ENCODE measurements around the gene COL26A1.
"Not testable (repeated sequence)": the region's sequence is repeated elsewhere in the genome, so short reads cannot be mapped to it uniquely, and the experiment has no call there.

Gene COL26A1

GRCh38 chr7:101555269-101555920, 192.7 kb downstream of the COL26A1 start:
- TF ChIP-seq ZNF274 (IDR thresholded peaks at IDR 0.05; ENCODE audit: low read depth, low read length) = no peak
- no peak overlapping the region for H3K4me3 ChIP-seq (ENCODE audit: low read length)

DNA sequence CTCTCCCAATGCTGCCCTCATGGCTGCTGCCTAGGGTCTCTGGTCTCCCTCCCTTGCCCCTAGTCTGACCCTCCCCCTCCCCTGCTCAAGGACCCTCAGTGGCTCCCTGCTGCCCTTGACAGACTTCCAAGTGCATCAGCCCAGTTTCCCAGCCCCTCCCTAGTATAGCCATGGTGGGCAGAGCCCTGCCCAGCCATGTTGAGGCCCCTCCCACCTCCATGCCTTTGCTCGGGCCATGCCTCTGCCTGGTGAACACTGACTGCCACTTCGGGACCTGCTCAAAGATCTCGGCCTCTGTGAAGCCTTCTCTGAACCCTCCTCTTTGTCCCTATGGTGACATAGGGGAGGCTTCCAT, 193.2 kb downstream of the COL26A1 start:
- no peak for TF ChIP-seq ZNF274 (IDR thresholded peaks at IDR 0.05; ENCODE audit: low read depth, low read length)
- H3K4me3 ChIP-seq (ENCODE audit: low read length) = no peak overlapping the region

DNA sequence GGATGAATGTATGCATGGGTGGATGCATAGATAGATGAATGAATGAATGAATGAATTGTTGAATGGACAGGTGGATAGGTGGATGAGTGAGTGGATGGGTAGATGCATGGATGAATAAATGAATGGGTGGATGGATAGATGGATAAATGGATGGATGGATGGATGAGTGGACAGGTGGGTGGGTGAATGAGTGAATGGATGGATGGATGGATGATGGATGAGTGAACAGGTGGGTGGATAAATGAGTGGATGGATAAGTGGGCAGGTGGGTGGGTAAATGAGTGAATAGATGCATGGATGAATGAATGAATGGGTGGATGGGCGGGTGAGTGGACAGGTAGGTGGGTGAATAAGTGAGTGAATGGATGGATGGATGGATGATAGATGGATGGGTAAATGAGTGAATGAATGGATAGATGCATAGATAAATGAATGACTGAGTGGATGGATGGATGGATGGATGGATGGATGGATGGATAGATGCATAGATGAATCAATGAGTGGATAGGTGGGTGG, 193.8 kb downstream of the COL26A1 start:
- H3K4me3 ChIP-seq (ENCODE audit: low read length) = no peak overlapping the region
- TF ChIP-seq ZNF274 (IDR thresholded peaks at IDR 0.05; ENCODE audit: low read depth, low read length) = no peak

GRCh38 chr7:101557421-101557820, 194.7 kb downstream of the COL26A1 start:
- TF ChIP-seq ZNF274 (IDR thresholded peaks at IDR 0.05; ENCODE audit: low read depth, low read length) = no peak
- no peak overlapping the region for H3K4me3 ChIP-seq (ENCODE audit: low read length)

GRCh38 chr7:101557978-101558741, 195.5 kb downstream of the COL26A1 start:
- no peak overlapping the region for H3K4me3 ChIP-seq (ENCODE audit: low read length)
- no peak for TF ChIP-seq ZNF274 (IDR thresholded peaks at IDR 0.05; ENCODE audit: low read depth, low read length)

DNA sequence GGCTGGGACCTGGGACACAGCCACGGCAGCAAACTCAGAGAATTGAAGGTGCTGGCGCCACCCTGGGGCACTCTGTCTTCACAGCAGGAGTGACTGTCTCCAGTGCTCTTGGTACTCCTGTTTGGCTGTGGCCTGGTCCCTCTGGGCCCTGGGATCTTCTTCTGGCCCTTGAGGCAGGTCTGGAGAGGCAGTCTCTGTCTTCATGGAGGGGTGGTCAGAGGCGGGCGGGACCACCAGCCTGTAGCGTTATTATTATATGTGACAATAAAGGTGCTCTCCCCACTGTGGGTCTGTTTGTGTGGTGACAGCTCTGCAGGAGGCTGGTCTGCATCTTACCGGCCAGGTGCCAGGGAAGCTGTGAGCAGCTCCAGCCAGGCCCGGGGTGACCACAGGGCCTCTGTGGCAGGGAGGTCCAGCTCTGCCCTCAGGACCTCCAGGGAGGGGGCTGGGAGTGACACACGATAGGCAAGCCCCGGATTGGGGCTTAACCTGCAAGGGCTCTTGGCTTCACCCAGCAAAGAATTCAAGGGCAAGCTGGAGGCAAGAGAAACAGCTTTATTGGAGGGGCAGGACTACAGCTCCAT, 196.2 kb downstream of the COL26A1 start:
- no peak overlapping the region for H3K4me3 ChIP-seq (ENCODE audit: low read length)
- no peak for TF ChIP-seq ZNF274 (IDR thresholded peaks at IDR 0.05; ENCODE audit: low read depth, low read length)

- TF ChIP-seq ZNF274 (IDR thresholded peaks at IDR 0.05; ENCODE audit: low read depth, low read length) = no peak
Measured at GRCh38 chr7:101559586-101559985, 196.9 kb downstream of the COL26A1 start.

DNA sequence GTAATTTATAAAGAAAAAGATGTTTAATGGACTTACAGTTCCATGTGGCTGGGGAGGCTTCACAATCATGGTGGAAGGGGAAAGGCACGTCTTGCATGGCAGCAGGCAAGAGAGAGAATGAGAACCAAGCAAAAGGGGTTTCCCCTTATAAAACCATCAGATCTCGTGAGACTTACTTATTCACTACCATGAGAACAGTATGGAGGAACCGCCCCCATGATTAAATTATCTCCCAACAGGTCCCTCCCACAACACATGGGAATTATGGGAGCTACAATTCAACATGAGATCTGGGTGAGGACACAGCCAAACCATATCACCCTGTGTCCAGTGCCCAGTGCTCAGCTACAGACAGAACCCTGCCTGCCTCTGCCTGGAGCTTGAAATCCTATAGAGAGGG, 197.3 kb downstream of the COL26A1 start:
- H3K4me3 ChIP-seq (ENCODE audit: low read length) = not testable (repeated sequence)

More at GRCh38 chr7:101559586-101559985, 196.9 kb downstream of the COL26A1 start:
- H3K4me3 ChIP-seq (ENCODE audit: low read length) = no peak overlapping the region

- H3K4me3 ChIP-seq (ENCODE audit: low read length) = no peak overlapping the region
- TF ChIP-seq ZNF274 (IDR thresholded peaks at IDR 0.05; ENCODE audit: low read depth, low read length) = no peak
Measured at GRCh38 chr7:101560856-101561255, 198.2 kb downstream of the COL26A1 start.

- H3K4me3 ChIP-seq (ENCODE audit: low read length) = not testable (repeated sequence)
Measured at GRCh38 chr7:101561293-101561692, 198.6 kb downstream of the COL26A1 start.

DNA sequence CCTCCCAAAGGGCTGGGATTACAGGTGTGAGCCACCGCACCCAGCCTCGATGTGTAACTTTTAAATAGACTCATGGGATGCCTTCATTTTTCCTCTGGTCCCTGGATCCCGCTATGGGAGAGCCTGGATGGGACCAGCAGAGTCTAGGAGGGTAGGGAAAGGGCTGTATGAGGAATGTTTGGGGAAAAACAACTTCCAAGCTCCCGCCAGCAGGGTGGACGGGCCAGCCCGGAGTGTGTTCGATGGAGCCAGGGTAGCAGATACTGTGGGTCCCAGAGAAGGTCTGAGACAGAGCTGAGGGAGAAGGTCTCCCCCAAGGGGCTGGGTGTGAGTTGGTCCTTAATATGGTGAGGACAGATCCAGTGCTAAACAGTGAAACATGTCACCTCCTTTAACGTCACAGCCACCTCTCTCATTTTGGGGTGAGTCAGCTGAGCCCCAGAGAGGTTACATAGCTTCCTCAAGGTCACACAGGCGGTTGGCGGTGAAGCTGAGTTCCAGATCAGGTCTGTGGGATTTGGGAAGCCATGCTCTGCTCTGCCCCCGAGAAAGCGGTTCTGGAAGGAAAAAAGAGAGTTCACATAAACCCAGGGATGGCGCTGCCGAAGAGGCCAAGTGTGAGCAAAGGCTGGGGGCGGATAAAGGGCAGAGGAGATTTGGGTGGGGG, 200.0 kb downstream of the COL26A1 start:
- no peak for TF ChIP-seq ZNF274 (IDR thresholded peaks at IDR 0.05; ENCODE audit: low read depth, low read length)

GRCh38 chr7:101563198-101563901, 200.7 kb downstream of the COL26A1 start:
- no peak overlapping the region for H3K4me3 ChIP-seq (ENCODE audit: low read length)
- TF ChIP-seq ZNF274 (IDR thresholded peaks at IDR 0.05; ENCODE audit: low read depth, low read length) = no peak

More for the DNA sequence above, 200.0 kb downstream of the COL26A1 start:
- H3K4me3 ChIP-seq (ENCODE audit: low read length) = no peak overlapping the region

DNA sequence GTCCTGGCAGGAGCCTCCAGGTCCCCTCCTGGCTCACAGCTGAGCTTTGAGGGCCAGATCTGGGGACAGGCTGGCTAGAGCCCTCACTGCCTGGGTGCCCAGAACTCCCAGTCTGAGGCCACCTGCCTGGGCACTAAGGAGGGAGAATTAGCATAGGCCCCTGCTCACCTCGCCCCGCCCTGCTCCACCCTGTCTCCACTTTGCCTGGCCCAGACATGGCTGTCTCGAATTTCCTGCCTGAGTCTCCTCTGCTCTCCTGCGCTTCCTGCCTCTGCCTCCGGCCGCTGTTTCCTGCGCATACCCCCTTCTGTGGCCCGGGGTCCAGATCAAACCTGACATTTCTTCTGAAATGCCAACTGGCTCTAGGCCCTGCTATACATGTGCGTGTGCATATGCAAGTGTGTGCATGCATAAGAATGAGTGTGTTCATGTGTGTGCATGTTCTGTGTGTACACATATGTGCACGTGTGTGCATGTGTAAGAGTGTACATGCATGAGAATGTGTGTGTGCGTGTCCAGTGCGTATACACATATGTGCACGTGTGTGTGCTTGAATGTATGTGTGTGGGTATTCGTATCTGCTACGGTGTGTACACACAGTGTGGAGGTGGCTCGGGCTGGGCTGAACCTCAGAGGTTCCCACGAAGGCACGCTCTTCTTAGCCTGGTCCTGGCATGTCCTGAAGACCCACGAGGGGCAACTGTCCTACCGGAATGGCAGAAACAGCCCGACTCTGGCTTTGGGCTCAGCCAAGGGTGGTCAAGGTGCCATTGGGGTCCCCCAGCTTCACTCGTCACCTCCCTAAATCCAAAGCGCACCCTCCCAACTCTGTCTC, 201.5 kb downstream of the COL26A1 start:
- TF ChIP-seq ZNF274 (IDR thresholded peaks at IDR 0.05; ENCODE audit: low read depth, low read length) = no peak

More for the DNA sequence above, 201.5 kb downstream of the COL26A1 start:
- no peak overlapping the region for H3K4me3 ChIP-seq (ENCODE audit: low read length)
